Naive thymus-derived CD4-positive, alpha-beta T cell (primary cell): ENCODE data around the gene BCL2L13. TPM values are rescaled to one million over a fixed set of nuclear protein-coding genes. Genes with fewer than 3 reads are reported as not detected.
A peak's percentile ranks its signal among the peaks of the same experiment; 100 is the strongest.

Experiments used
- ATAC-seq: fragments of 150-1000 bp; cut with Tn5 transposase; 2 replicates; pipeline ENCODE4 v1.10.0; 2021; ENCODE audit warnings: mild to moderate bottlenecking, moderate library complexity
- CTCF ChIA-PET: fragments of 350-600 bp; sonication (Branson Sonifier 250); formaldehyde crosslinking; loops from one replicate; lab custom pipeline; 2021; ENCODE audit warnings: antibody characterized with exemption; lab: Charles Lee
- POLR2A ChIA-PET: fragments of 350-600 bp; sonication (Branson Sonifier 250); formaldehyde crosslinking; loops from one replicate; lab custom pipeline; 2021; ENCODE audit warnings: antibody characterized with exemption, inconsistent platforms; lab: Charles Lee
- DNase-seq, 9 donors: peaks; one replicate each; pipeline versions ENCODE4 v3.0.0 to v3.0.0-alpha.2; 2020 to 2022; ENCODE audit warnings: mixed read lengths in 1 of 9
- H3K27ac ChIP-seq: one replicate; pipeline ENCODE4 v1.7.0; 2013; ENCODE audit warnings: mild to moderate bottlenecking, low read depth, low read length, moderate library complexity
- H3K27me3 ChIP-seq, 2 donors: one replicate each; pipeline ENCODE4 v1.7.0; 2013; ENCODE audit warnings: low read length in 2 of 2, mild to moderate bottlenecking in 2 of 2, moderate library complexity in 2 of 2; ENCODE audit not compliant: control insufficient read depth in 2 of 2, insufficient read depth in 2 of 2
- H3K36me3 ChIP-seq, 3 experiments: 1 replicate in 2 of 3; 2 replicates in 1 of 3; pipeline ENCODE4 v1.7.0; 2013; ENCODE audit warnings: low read length in 3 of 3, mild to moderate bottlenecking in 3 of 3, moderate library complexity in 1 of 3; ENCODE audit not compliant: insufficient read depth in 3 of 3, control insufficient read depth in 2 of 3
- H3K4me1 ChIP-seq, 2 donors: one replicate each; pipeline ENCODE4 v1.7.0; 2013; ENCODE audit warnings: low read length in 2 of 2, mild to moderate bottlenecking in 2 of 2, moderate library complexity in 1 of 2; ENCODE audit not compliant: control insufficient read depth in 2 of 2, insufficient read depth in 2 of 2
- H3K4me3 ChIP-seq: 2 replicates; pipeline ENCODE4 v1.7.0; 2013; ENCODE audit warnings: mild to moderate bottlenecking, low read length
- H3K9me3 ChIP-seq, 3 experiments: 1 replicate in 2 of 3; 2 replicates in 1 of 3; pipeline ENCODE4 v1.7.0; 2013; ENCODE audit warnings: low read length in 3 of 3; ENCODE audit not compliant: control insufficient read depth in 2 of 3
- H3K27ac Mint-ChIP-seq, 9 donors: one replicate each; pipeline ENCODE4 v1.8.0; 2020 to 2022; ENCODE audit warnings: mixed read lengths in 9 of 9, mild to moderate bottlenecking in 8 of 9, moderate library complexity in 5 of 9, inconsistent platforms in 2 of 9
- H3K27me3 Mint-ChIP-seq, 5 donors: one replicate each; pipeline ENCODE4 v1.8.0; 2021 to 2022; ENCODE audit warnings: mixed read lengths in 5 of 5, mild to moderate bottlenecking in 1 of 5
- H3K36me3 Mint-ChIP-seq, 5 donors: one replicate each; pipeline ENCODE4 v1.8.0; 2020 to 2022; ENCODE audit warnings: mixed read lengths in 5 of 5, mild to moderate bottlenecking in 3 of 5, inconsistent platforms in 1 of 5
- H3K4me1 Mint-ChIP-seq, 7 donors: one replicate each; pipeline ENCODE4 v1.8.0; 2020 to 2022; ENCODE audit warnings: mixed read lengths in 7 of 7, mild to moderate bottlenecking in 3 of 7, inconsistent platforms in 1 of 7
- H3K4me3 Mint-ChIP-seq, 10 donors: one replicate each; pipeline ENCODE4 v1.8.0; 2020 to 2022; ENCODE audit warnings: mild to moderate bottlenecking in 10 of 10, mixed read lengths in 10 of 10, moderate library complexity in 6 of 10, inconsistent platforms in 2 of 10
- H3K9me3 Mint-ChIP-seq, 11 donors: one replicate each; pipeline ENCODE4 v1.8.0; 2020 to 2022; ENCODE audit warnings: mixed read lengths in 11 of 11, mild to moderate bottlenecking in 4 of 11, inconsistent platforms in 1 of 11, moderate library complexity in 1 of 11
- intact Hi-C, 2 donors: fragments of 100-400 bp; cut with micrococcal nuclease; formaldehyde crosslinking; loops; one replicate each; pipeline ENCODE4 v1.15.1; 2023
- polyA plus RNA-seq, 2 donors: library from polyadenylated mRNA; unstranded; fragments of 300-500 nt; fragmentation: Illumina TruSeq; gene quantifications; one replicate each; pipeline ENCODE4 v1.2.3, GENCODE V29; 2021
- total RNA-seq, 6 experiments: library from RNA in 5 of 6; stranded (reverse) in 5 of 6; gene quantifications; 1 replicate in 5 of 6; 2 replicates in 1 of 6; pipeline ENCODE4 v1.2.3 and lab custom pipeline; 2021 to 2026

BCL2L13 gene
- total and polyA plus RNA-seq, 7 experiments from 2014 or later: 21.9 to 48.0 (median 33.0) TPM

- Mint-ChIP-seq H3K9me3 (no peaks in the 10 kb centered on the region), H3K36me3 (peaks cover 0 to 10% (median 0%) of the 10 kb centered on the region in 5 donors), H3K27me3 (peaks cover 0 to 18% (median 0%) of the 10 kb centered on the region in 5 donors), H3K27ac (peak overlapping the region in 2 of 9 donors; percentile 1 to 80), H3K4me3 (peak overlapping the region in 2 of 10 donors; percentile 12 to 20), H3K4me1 (peaks cover 39 to 67% (median 48%) of the 10 kb centered on the region in 7 donors)
- H3K4me1 ChIP-seq: peaks cover 25 to 40% of the 10 kb centered on the region in 2 donors
- ChIA-PET POLR2A (interaction anchor here (1.0 to 1.9 kb wide), 2 partner anchors 10 to 14 kb away, joined by 3 to 9 read pairs; no protein-coding TSS in a partner anchor), CTCF (interaction anchor here (1.0 to 1.7 kb wide), 3 partner anchors 12 to 27 kb away, joined by 3 to 8 read pairs (median 4); no protein-coding TSS in a partner anchor)
- H3K4me3 ChIP-seq: no peak overlapping the region
- no peak overlapping the region for H3K27ac ChIP-seq
- DNase-seq (no peak), ATAC-seq (no peak)
- H3K27me3 ChIP-seq: no peaks in the 10 kb centered on the region
- no peaks in the 10 kb centered on the region for H3K36me3 ChIP-seq
- H3K9me3 ChIP-seq: no peaks in the 10 kb centered on the region
- intact Hi-C loops: loop anchor here in 1 of 2 donors (5.0 kb wide), 1 partner anchor 682 kb away; no protein-coding TSS in a partner anchor
These were observed 131.1 kb downstream of the BCL2L13 start for GRCh38 chr22:17769716-17770082.

DNA sequence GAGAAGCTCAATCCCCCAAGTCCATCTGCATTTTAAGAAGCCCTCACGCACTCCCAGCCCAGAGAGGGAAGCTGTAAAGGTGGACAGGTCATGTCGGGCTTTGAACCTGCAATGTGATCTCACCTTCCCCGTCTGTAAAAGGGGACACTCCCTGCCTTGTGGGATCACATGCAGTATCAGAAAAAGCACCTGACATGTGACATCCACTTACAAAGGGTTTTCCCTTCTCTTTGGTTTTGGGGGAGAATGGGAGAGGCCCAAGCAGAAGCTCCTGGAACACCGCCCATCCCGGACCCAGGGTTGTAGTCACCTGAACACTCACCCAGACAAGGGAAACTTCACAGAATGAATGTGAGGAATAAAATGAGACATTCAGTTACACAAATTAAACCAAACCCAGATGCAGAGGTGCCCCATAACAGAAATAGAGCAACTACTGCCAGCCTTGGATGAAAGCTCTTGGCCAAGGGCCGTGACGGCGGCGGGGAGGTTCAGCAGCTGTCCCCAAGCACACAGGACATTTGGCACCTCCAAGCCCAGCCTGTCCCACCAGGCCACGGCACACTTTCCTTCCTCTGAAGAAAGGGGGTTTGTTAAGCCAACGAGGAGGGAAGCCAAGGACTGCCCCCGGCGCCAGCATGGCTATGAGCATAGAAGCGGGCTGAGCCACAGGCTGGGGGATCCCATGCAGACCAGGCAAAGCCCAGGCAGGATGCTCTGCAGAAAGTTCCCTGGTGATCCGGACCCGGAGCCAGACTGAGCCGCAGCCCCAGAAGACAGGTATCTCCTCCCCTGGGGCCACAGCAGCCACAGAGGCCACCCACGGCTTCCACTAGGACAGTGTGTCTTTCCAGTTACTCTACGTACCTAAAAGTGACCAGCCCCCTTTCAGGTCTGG is 131.9 kb downstream of the BCL2L13 start:
- H3K27me3 Mint-ChIP-seq: peaks cover 0 to 14% (median 0%) of the 10 kb centered on the region in 5 donors
- H3K9me3 Mint-ChIP-seq: no peaks in the 10 kb centered on the region
- H3K4me1 ChIP-seq: peaks cover 33 to 47% of the 10 kb centered on the region in 2 donors
- H3K27ac Mint-ChIP-seq: peak overlapping the region; percentile 1 to 84 (median 59)
- no peak for DNase-seq
- H3K4me1 Mint-ChIP-seq: peaks cover 41 to 68% (median 49%) of the 10 kb centered on the region in 7 donors
- no peak overlapping the region for H3K27ac ChIP-seq
- H3K36me3 Mint-ChIP-seq: peaks cover 0 to 10% (median 0%) of the 10 kb centered on the region in 5 donors
- H3K4me3 ChIP-seq: no peak overlapping the region
- H3K27me3 ChIP-seq: no peaks in the 10 kb centered on the region
- H3K4me3 Mint-ChIP-seq: peak overlapping the region in 2 of 10 donors; percentile 41 to 76
- intact Hi-C loops: loop anchor here in 1 of 2 donors (5.0 kb wide), 1 partner anchor 683 kb away; no protein-coding TSS in a partner anchor
- ChIA-PET CTCF (interaction anchor here (1.0 to 1.7 kb wide), 3 partner anchors 11 to 28 kb away, joined by 3 to 8 read pairs (median 4); no protein-coding TSS in a partner anchor), POLR2A (interaction anchor here (0.8 to 1.9 kb wide), 3 partner anchors 9 to 380 kb away, joined by 3 to 9 read pairs (median 3); no protein-coding TSS in a partner anchor)
- ATAC-seq: no peak
- H3K9me3 ChIP-seq: no peaks in the 10 kb centered on the region
- H3K36me3 ChIP-seq: no peaks in the 10 kb centered on the region

- DNase-seq (no peak), ATAC-seq (no peak)
- Mint-ChIP-seq H3K4me1 (peaks cover 51 to 80% (median 60%) of the 10 kb centered on the region in 7 donors), H3K27me3 (peaks cover 0 to 11% (median 0%) of the 10 kb centered on the region in 5 donors), H3K4me3 (peak overlapping the region; percentile 76 to 95 (median 90)), H3K36me3 (peaks cover 0 to 7% (median 0%) of the 10 kb centered on the region in 5 donors), H3K27ac (peak overlapping the region in 8 of 9 donors; percentile 72 to 93 (median 82)), H3K9me3 (no peaks in the 10 kb centered on the region)
- Histone ChIP-seq H3K27ac (no peak overlapping the region), H3K4me1 (peaks cover 43 to 64% of the 10 kb centered on the region in 2 donors), H3K4me3 (peak overlapping the region; percentile 64), H3K27me3 (no peaks in the 10 kb centered on the region), H3K9me3 (no peaks in the 10 kb centered on the region), H3K36me3 (no peaks in the 10 kb centered on the region)
- ChIA-PET POLR2A (interaction anchor here (1.3 kb wide), 1 partner anchor 9 kb away, joined by 4 read pairs; no protein-coding TSS in a partner anchor), CTCF (interaction anchor here (0.6 to 2.4 kb wide), 6 partner anchors 13 to 66 kb away, joined by 3 to 12 read pairs (median 4); no protein-coding TSS in a partner anchor)
- intact Hi-C loops: loop anchor here in 1 of 2 donors (5.0 kb wide), 1 partner anchor 685 kb away; no protein-coding TSS in a partner anchor
These were observed 133.8 kb downstream of the BCL2L13 start for GRCh38 chr22:17772249-17772957.

DNA sequence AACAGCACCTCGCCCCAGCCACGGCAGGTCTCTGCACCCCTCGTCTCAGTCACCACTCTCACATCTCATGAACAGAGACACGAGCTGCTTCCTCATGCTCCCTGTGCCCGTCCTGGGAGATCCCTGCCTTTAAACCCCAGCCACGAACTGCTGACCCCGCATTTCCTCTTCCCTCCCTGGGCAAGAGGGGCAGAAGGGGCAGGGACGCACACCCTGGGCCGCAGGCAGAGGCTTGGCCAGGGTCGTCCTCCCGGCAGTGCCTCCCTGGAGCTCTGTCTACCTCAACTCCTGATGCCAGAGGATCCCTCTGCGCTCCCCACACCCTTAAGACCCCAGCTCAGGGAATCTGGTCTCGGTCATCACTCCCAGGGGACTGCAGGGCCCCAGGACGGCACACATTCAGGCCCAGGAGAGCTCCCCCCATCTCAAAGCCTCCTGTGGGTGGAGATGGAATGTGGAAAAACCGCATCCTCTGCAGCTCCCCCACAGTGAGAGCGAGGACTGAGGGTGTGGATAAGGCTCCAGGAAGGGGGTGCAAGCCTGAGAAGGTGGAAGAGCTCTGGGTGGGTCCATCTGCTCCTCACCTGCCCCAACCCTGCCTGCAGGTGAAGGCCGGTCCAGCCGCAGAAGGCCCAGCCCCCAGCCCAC is 134.5 kb downstream of the BCL2L13 start:
- Histone ChIP-seq H3K36me3 (no peaks in the 10 kb centered on the region), H3K9me3 (no peaks in the 10 kb centered on the region), H3K4me1 (peaks cover 41 to 58% of the 10 kb centered on the region in 2 donors), H3K27ac (peak overlapping the region; percentile 69), H3K27me3 (no peaks in the 10 kb centered on the region), H3K4me3 (peak overlapping the region; percentile 64)
- no peaks in the 10 kb centered on the region for H3K9me3 Mint-ChIP-seq
- no peak for ATAC-seq
- H3K36me3 Mint-ChIP-seq: peaks cover 0 to 7% (median 0%) of the 10 kb centered on the region in 5 donors
- DNase-seq: no peak
- CTCF ChIA-PET: interaction anchor here (0.6 to 2.4 kb wide), 4 partner anchors 12 to 66 kb away, joined by 3 to 12 read pairs (median 6); no protein-coding TSS in a partner anchor
- peak overlapping the region in 8 of 9 donors; percentile 72 to 93 (median 82) for H3K27ac Mint-ChIP-seq
- peak overlapping the region; percentile 76 to 95 (median 90) for H3K4me3 Mint-ChIP-seq
- intact Hi-C loops: loop anchor here in 1 of 2 donors (5.0 kb wide), 1 partner anchor 686 kb away; no protein-coding TSS in a partner anchor
- POLR2A ChIA-PET: interaction anchor here (1.3 to 2.3 kb wide), 2 partner anchors 10 to 134 kb away, joined by 4 to 7 read pairs; partner anchors contain the start of gene BCL2L13
- H3K27me3 Mint-ChIP-seq: peaks cover 0 to 8% (median 0%) of the 10 kb centered on the region in 5 donors
- H3K4me1 Mint-ChIP-seq: peaks cover 46 to 80% (median 60%) of the 10 kb centered on the region in 7 donors

DNA sequence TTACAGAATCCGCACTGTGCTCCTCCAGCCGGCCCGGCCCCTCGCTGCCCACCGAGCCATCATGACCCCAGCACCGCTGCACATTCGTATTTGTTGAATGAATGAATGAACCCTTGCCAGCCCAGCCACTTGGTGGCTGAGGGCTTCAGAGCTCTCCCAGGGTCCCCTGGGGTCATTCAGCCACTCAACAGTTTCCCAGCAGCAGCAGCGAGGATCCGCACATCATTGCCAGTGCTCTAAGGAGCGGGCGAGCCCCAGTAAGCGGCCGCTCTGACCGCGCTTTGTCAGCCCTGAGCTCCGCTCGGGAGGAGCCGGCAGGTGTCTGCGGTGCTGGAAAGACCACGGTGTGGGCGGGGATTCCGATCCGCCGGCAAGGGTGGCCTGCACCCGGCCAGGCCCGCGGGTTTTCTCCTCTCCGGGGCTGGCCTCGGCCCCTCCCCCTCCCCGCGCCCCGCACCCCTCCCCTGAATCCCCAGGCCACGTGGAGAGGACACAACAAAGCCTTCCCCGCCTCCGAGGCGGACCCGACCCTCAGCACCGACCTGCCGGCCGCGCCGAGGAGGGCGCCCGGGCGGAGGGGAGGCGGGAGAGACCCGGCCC is 135.1 kb downstream of the BCL2L13 start:
- Histone ChIP-seq H3K9me3 (no peaks in the 10 kb centered on the region), H3K4me3 (peak overlapping the region; percentile 64), H3K4me1 (peaks cover 46 to 63% of the 10 kb centered on the region in 2 donors), H3K27ac (peak overlapping the region; percentile 69), H3K27me3 (no peaks in the 10 kb centered on the region), H3K36me3 (no peaks in the 10 kb centered on the region)
- Mint-ChIP-seq H3K4me3 (peak overlapping the region; percentile 76 to 95 (median 90)), H3K36me3 (peaks cover 0 to 7% (median 0%) of the 10 kb centered on the region in 5 donors), H3K9me3 (no peaks in the 10 kb centered on the region), H3K4me1 (peaks cover 48 to 81% (median 61%) of the 10 kb centered on the region in 7 donors), H3K27ac (peak overlapping the region in 8 of 9 donors; percentile 72 to 93 (median 82)), H3K27me3 (peaks cover 0 to 8% (median 0%) of the 10 kb centered on the region in 5 donors)
- peak; percentile 40 for ATAC-seq
- ChIA-PET CTCF (interaction anchor here (2.4 kb wide), 2 partner anchors 12 to 31 kb away, joined by 9 to 12 read pairs; no protein-coding TSS in a partner anchor), POLR2A (interaction anchor here (1.1 to 2.3 kb wide), 3 partner anchors 9 to 135 kb away, joined by 3 to 7 read pairs (median 4); partner anchors contain the start of gene BCL2L13)
- intact Hi-C loops: loop anchor here (2.0 to 5.0 kb wide), 2 partner anchors 135 to 686 kb away; partner anchors contain the start of gene BCL2L13 (in 1 of the 2)
- DNase-seq: peak in 5 of 9 donors; percentile 39 to 76 (median 41)
